Measurements from ENCODE around the gene DHX35.

DHX35 gene

GRCh38 chr20:39069976-39070375, 107.8 kb downstream of the DHX35 start:
- no peak for DNase-seq

GRCh38 chr20:39070484-39071231, 108.5 kb downstream of the DHX35 start:
- no peak for DNase-seq

- DNase-seq = no peak
Measured at GRCh38 chr20:39072132-39072531, 110.0 kb downstream of the DHX35 start.

- no peak for DNase-seq
Measured at GRCh38 chr20:39072653-39073052, 110.5 kb downstream of the DHX35 start.

GRCh38 chr20:39075731-39076130, 113.6 kb downstream of the DHX35 start:
- DNase-seq = no peak

- no peak for DNase-seq
Measured at GRCh38 chr20:39076958-39077357, 114.8 kb downstream of the DHX35 start.

- no peak for DNase-seq
Measured at GRCh38 chr20:39080326-39080725, 118.2 kb downstream of the DHX35 start.

GRCh38 chr20:39081255-39081654, 119.1 kb downstream of the DHX35 start:
- DNase-seq = peak; percentile 75

- no peak for DNase-seq
Measured at GRCh38 chr20:39082622-39083398, 120.7 kb downstream of the DHX35 start.

GRCh38 chr20:39083761-39084160, 121.6 kb downstream of the DHX35 start:
- DNase-seq = no peak

- DNase-seq = no peak
Measured at GRCh38 chr20:39089029-39089428, 126.9 kb downstream of the DHX35 start.
